Measurements from ENCODE around the gene RIT1. TPM values are rescaled to one million over a fixed set of nuclear protein-coding genes. Genes with fewer than 3 reads are reported as not detected.

RIT1 gene
- total RNA-seq, 2 donors from 2014 or later, result 26.0 to 39.2 TPM

DNA sequence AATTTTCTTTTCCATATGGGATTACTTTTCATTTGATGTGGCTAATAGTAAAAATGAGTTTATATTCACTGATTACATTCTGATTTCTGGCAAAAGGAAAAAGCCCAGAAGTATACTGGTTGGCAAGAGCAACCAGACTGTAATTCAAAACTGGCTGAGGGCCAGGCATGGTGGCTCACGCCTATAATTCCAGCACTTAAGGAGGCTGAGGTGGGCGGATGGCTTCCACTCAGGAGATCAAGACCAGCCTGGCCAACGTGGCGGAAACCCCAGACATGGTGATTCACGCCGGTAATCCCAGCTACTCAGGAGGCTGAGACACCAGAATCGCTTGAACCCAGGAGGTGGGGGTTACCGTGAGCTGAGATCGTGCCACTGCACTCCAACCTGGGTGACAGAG lies 37.3 kb downstream of the RIT1 start:
- Histone ChIP-seq H3K36me3 (ENCODE audit: control insufficient read depth, insufficient read depth, low read length) (no peaks in the 10 kb centered on the region), H3K9me3 (ENCODE audit: control insufficient read depth, low read length) (no peaks in the 10 kb centered on the region), H3K4me1 (ENCODE audit: control insufficient read depth, insufficient read depth, low read length) (no peaks in the 10 kb centered on the region), H3K9ac (ENCODE audit: extremely low read depth, low read length, poor library complexity, severe bottlenecking) (no peak overlapping the region), H3K27ac (ENCODE audit: low read depth, low read length) (no peak overlapping the region), H3K27me3 (ENCODE audit: control insufficient read depth, insufficient read depth, low read length, poor library complexity, severe bottlenecking) (no peaks in the 10 kb centered on the region), H3K4me3 (ENCODE audit: low read length) (no peak overlapping the region)
- 89 to 91% methylated on average over 9 of the region's 9 CpGs for WGBS, 2 experiments (ENCODE audit: insufficient coverage in 1 of 2, insufficient read length in 1 of 2)
- no peak for DNase-seq
- Mint-ChIP-seq H3K27ac (no peak overlapping the region), H3K27me3 (ENCODE audit: insufficient read depth) (peaks cover 9% of the 10 kb centered on the region), H3K9me3 (no peaks in the 10 kb centered on the region), H3K4me3 (no peak overlapping the region), H3K4me1 (no peaks in the 10 kb centered on the region), H3K36me3 (ENCODE audit: low read depth) (no peaks in the 10 kb centered on the region)
- TF ChIP-seq CTCF (conservative IDR thresholded peaks at IDR 0.05), result no peak

DNA sequence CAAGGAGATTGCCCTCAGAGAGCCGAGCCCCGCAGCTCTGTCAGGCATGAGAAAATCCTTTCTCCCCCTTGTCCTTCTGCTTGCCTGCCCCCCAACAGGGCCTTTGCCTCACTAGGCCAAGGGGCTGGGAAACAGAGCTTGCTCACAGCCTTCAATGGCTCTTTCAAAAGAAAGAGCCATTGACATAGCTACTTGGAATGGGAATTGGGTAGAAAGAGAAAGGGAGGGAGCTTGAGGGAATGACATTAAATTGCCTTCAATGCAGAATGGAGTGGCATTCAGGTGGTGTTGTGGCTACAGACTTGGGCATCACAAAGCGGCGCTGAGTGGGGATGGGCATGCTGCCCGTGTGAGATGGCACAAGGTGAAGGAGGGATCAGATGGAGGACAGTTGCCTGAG lies 38.6 kb downstream of the RIT1 start:
- Histone ChIP-seq H3K27me3 (ENCODE audit: control insufficient read depth, insufficient read depth, low read length, poor library complexity, severe bottlenecking) (peaks cover 1% of the 10 kb centered on the region), H3K4me1 (ENCODE audit: control insufficient read depth, insufficient read depth, low read length) (no peaks in the 10 kb centered on the region), H3K9me3 (ENCODE audit: control insufficient read depth, low read length) (no peaks in the 10 kb centered on the region), H3K36me3 (ENCODE audit: control insufficient read depth, insufficient read depth, low read length) (no peaks in the 10 kb centered on the region), H3K4me3 (ENCODE audit: low read length) (no peak overlapping the region), H3K9ac (ENCODE audit: extremely low read depth, low read length, poor library complexity, severe bottlenecking) (no peak overlapping the region), H3K27ac (ENCODE audit: low read depth, low read length) (no peak overlapping the region)
- peaks cover 9% of the 10 kb centered on the region for H3K27me3 Mint-ChIP-seq (ENCODE audit: insufficient read depth)
- no peaks in the 10 kb centered on the region for H3K4me1 Mint-ChIP-seq
- no peak overlapping the region for H3K4me3 Mint-ChIP-seq
- no peaks in the 10 kb centered on the region for H3K9me3 Mint-ChIP-seq
- no peak for TF ChIP-seq CTCF (conservative IDR thresholded peaks at IDR 0.05)
- WGBS, 2 experiments (ENCODE audit: insufficient coverage in 1 of 2, insufficient read length in 1 of 2), result 94 to 96% methylated on average over 3 to 5 of the region's 5 CpGs
- no peaks in the 10 kb centered on the region for H3K36me3 Mint-ChIP-seq (ENCODE audit: low read depth)
- no peak for DNase-seq
- no peak overlapping the region for H3K27ac Mint-ChIP-seq

DNA sequence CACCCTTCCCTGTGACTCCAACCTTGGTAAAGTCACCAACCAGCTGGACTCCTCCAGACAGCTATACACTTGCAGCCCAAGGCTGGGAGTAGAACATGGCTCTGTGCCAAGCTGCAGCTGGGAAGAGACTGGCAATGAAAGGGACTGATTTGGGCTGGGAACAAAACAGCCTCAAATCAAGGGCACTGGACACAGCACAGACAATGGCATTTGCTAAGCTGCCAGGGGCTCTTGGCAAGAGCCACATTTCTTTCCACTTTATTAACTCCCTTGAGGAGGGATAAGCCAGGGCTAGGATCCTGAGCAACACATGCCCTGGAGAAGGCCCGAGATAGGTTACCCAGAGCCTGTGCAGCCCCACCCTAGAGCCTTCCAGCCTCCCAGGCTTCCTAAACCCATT lies 39.8 kb downstream of the RIT1 start:
- no peak overlapping the region for H3K4me3 ChIP-seq (ENCODE audit: low read length)
- Mint-ChIP-seq H3K9me3 (no peaks in the 10 kb centered on the region), H3K4me1 (no peaks in the 10 kb centered on the region), H3K36me3 (ENCODE audit: low read depth) (no peaks in the 10 kb centered on the region), H3K27me3 (ENCODE audit: insufficient read depth) (peaks cover 9% of the 10 kb centered on the region), H3K4me3 (no peak overlapping the region), H3K27ac (no peak overlapping the region)
- no peaks in the 10 kb centered on the region for H3K4me1 ChIP-seq (ENCODE audit: control insufficient read depth, insufficient read depth, low read length)
- no peak overlapping the region for H3K9ac ChIP-seq (ENCODE audit: extremely low read depth, low read length, poor library complexity, severe bottlenecking)
- no peak overlapping the region for H3K27ac ChIP-seq (ENCODE audit: low read depth, low read length)
- H3K27me3 ChIP-seq (ENCODE audit: control insufficient read depth, insufficient read depth, low read length, poor library complexity, severe bottlenecking), result peaks cover 5% of the 10 kb centered on the region
- no peaks in the 10 kb centered on the region for H3K36me3 ChIP-seq (ENCODE audit: control insufficient read depth, insufficient read depth, low read length)
- no peak for TF ChIP-seq CTCF (conservative IDR thresholded peaks at IDR 0.05)
- WGBS, 2 experiments (ENCODE audit: insufficient coverage in 1 of 2, insufficient read length in 1 of 2), result 86 to 100% methylated on average over 1 of the region's 1 CpG
- H3K9me3 ChIP-seq (ENCODE audit: control insufficient read depth, low read length), result no peaks in the 10 kb centered on the region
- DNase-seq, result no peak
